ENCODE measurements around the gene TRIM46.

DNA sequence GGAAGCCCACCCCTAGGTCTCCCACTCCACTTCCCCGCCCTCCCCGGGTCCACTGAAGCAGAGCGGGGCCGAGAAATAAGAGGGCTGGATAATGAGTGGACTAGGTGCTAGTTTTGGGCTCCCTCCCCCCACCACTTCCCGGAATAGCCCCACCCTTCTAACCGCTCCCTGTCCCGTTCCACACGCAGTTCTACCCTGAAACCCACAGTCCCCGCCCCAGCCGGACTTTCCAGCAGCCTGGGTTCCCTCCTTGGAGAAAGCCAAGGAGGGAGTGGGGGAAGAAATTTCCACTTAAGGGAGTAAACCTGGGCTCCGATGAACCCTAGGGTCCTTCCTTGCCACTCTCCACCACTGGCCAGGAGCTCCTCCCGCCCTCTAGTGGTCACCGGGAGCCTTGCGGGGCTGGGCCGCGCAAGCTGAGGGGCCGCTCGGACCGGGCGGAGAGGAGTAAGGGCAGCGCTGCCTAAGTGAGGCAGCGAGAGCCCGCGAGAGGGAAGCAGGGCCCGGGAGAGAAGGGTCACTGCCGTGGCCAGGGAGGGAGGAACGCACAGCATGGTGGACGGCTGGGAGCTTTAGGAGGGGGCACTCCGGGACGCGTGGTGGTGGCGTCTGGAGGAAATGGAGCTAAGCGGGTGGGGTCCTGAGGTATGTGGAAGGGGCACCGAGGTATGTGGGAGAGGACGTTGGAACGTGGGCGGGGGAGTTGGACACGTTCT is 19.8 kb downstream of the TRIM46 start:
- TF ChIP-seq, protein P1, sequence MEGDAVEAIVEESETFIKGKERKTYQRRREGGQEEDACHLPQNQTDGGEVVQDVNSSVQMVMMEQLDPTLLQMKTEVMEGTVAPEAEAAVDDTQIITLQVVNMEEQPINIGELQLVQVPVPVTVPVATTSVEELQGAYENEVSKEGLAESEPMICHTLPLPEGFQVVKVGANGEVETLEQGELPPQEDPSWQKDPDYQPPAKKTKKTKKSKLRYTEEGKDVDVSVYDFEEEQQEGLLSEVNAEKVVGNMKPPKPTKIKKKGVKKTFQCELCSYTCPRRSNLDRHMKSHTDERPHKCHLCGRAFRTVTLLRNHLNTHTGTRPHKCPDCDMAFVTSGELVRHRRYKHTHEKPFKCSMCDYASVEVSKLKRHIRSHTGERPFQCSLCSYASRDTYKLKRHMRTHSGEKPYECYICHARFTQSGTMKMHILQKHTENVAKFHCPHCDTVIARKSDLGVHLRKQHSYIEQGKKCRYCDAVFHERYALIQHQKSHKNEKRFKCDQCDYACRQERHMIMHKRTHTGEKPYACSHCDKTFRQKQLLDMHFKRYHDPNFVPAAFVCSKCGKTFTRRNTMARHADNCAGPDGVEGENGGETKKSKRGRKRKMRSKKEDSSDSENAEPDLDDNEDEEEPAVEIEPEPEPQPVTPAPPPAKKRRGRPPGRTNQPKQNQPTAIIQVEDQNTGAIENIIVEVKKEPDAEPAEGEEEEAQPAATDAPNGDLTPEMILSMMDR (IDR thresholded peaks at IDR 0.05), result peak; percentile 100
- TF ChIP-seq ZFX (IDR thresholded peaks at IDR 0.05; ENCODE audit: borderline replicate concordance), result no peak
